ENCODE data around the gene GALK1. TPM values are rescaled to one million over a fixed set of nuclear protein-coding genes. Genes with fewer than 3 reads are reported as not detected.

The GALK1 gene
- total and polyA plus RNA-seq, 9 of the 15 experiments (the other 6 are each of a cell fraction or from before 2014, with no cell fraction given), result 0.45 to 51.6 (median 17.4) TPM

- H3K4me1 ChIP-seq (replicated peaks in 1 of 2; ENCODE audit: control insufficient read depth in 2 of 2, insufficient read depth in 2 of 2, low read length in 2 of 2), result peaks cover 13 to 67% of the 10 kb centered on the region in 2 experiments
- TF ChIP-seq TCF7L2 (IDR thresholded peaks at IDR 0.05; ENCODE audit: low read depth, low read length) (no peak), POLR2G (IDR thresholded peaks at IDR 0.05; ENCODE audit: low read depth, low read length) (peak; percentile 19; the same call in 1 of the 2 replicates)
- H3K27me3 ChIP-seq (ENCODE audit: control insufficient read depth in 2 of 2, insufficient read depth in 2 of 2, low read length in 2 of 2), result no peaks in the 10 kb centered on the region
- FAIRE-seq, result no peak
- no peaks in the 10 kb centered on the region; the same call in 1 of the 2 replicates for H4K20me1 ChIP-seq (replicated peaks; ENCODE audit: control insufficient read depth, insufficient read depth, low read length)
- no peaks in the 10 kb centered on the region for H3K36me3 ChIP-seq (ENCODE audit: control insufficient read depth, insufficient read depth, low read length)
- intact Hi-C loops (cut with micrococcal nuclease), result loop anchor here (10.0 kb wide), 1 partner anchor 248 kb away; the partner anchor contains the start of gene CDK3
- CTCF ChIA-PET (ENCODE audit: low intra/inter-chr PET ratio), result no interaction called here
- H3K79me2 ChIP-seq (ENCODE audit: control insufficient read depth, insufficient read depth, low read length), result no peaks in the 10 kb centered on the region
- no peak overlapping the region for H2AFZ ChIP-seq (ENCODE audit: low read depth, low read length)
- H3K27ac ChIP-seq (ENCODE audit: extremely low read depth, low read depth, low read length), result no peak overlapping the region
- H3K4me3 ChIP-seq, result no peak overlapping the region
- ATAC-seq, result no peak
- POLR2A ChIA-PET, result interaction anchor here (14.7 kb wide), 1 partner anchor 18 kb away, joined by 464 read pairs; a partner anchor contains a TSS
- WGBS (ENCODE audit: insufficient coverage, low coverage, missing lambda C conversion rate), result 78% methylated on average over 18 of the region's 29 CpGs
- in situ Hi-C loops (cut with MboI), result no loop called here
- H3K9ac ChIP-seq (ENCODE audit: insufficient read depth in 1 of 2, low read depth in 2 of 2, low read length in 2 of 2), result 0 out of 4 replicates have a peak overlapping the region, but pooled peaks of 1 of the 2 experiments have one; percentile 20
- no peaks in the 10 kb centered on the region for H3K9me3 ChIP-seq (replicated peaks; ENCODE audit: control insufficient read depth, insufficient read depth, low read depth, low read length)
- BruUV-seq (replicated peaks), result no TSS peak
- no peak overlapping the region for H3K4me2 ChIP-seq (ENCODE audit: insufficient read depth, low read length)
- DNase-seq (ENCODE audit: extremely low read depth in 1 of 4, low spot score in 3 of 4), result no peak
- no peaks in the 10 kb centered on the region for H3K9me1 ChIP-seq (ENCODE audit: control insufficient read depth, insufficient read depth, low read length)
These were observed 8.4 kb downstream of the GALK1 start for GRCh38 chr17:75756451-75757085.

- no peak overlapping the region for H3K4me2 ChIP-seq (ENCODE audit: insufficient read depth, low read length)
- H4K20me1 ChIP-seq (replicated peaks; ENCODE audit: control insufficient read depth, insufficient read depth, low read length), result no peaks in the 10 kb centered on the region; the same call in 1 of the 2 replicates
- no TSS peak for BruUV-seq (replicated peaks)
- ChIA-PET CTCF (ENCODE audit: low intra/inter-chr PET ratio) (no interaction called here), POLR2A (interaction anchor here (14.7 kb wide), 1 partner anchor 19 kb away, joined by 464 read pairs; a partner anchor contains a TSS)
- no peaks in the 10 kb centered on the region for H3K9me1 ChIP-seq (ENCODE audit: control insufficient read depth, insufficient read depth, low read length)
- H3K4me1 ChIP-seq (replicated peaks in 1 of 2; ENCODE audit: control insufficient read depth in 2 of 2, insufficient read depth in 2 of 2, low read length in 2 of 2), result peaks cover 13 to 67% of the 10 kb centered on the region in 2 experiments
- in situ Hi-C loops (cut with MboI), result no loop called here
- 90% methylated on average over 2 of the region's 2 CpGs for WGBS (ENCODE audit: insufficient coverage, low coverage, missing lambda C conversion rate)
- intact Hi-C loops (cut with micrococcal nuclease), result loop anchor here (10.0 kb wide), 1 partner anchor 249 kb away; the partner anchor contains the start of gene CDK3
- H3K4me3 ChIP-seq, result no peak overlapping the region
- no peaks in the 10 kb centered on the region for H3K36me3 ChIP-seq (ENCODE audit: control insufficient read depth, insufficient read depth, low read length)
- no peaks in the 10 kb centered on the region for H3K27me3 ChIP-seq (ENCODE audit: control insufficient read depth in 2 of 2, insufficient read depth in 2 of 2, low read length in 2 of 2)
- 0 out of 4 replicates have a peak overlapping the region, but pooled peaks of 1 of the 2 experiments have one; percentile 33 for H3K9ac ChIP-seq (ENCODE audit: insufficient read depth in 1 of 2, low read depth in 2 of 2, low read length in 2 of 2)
- peak; percentile 70 for FAIRE-seq
- no peak for ATAC-seq
- H3K9me3 ChIP-seq (replicated peaks; ENCODE audit: control insufficient read depth, insufficient read depth, low read depth, low read length), result no peaks in the 10 kb centered on the region
- H2AFZ ChIP-seq (ENCODE audit: low read depth, low read length), result no peak overlapping the region
- no peak for DNase-seq (ENCODE audit: extremely low read depth in 1 of 4, low spot score in 3 of 4)
- no peaks in the 10 kb centered on the region for H3K79me2 ChIP-seq (ENCODE audit: control insufficient read depth, insufficient read depth, low read length)
- no peak overlapping the region for H3K27ac ChIP-seq (ENCODE audit: extremely low read depth, low read depth, low read length)
- TF ChIP-seq RBBP5 (IDR thresholded peaks at IDR 0.05; ENCODE audit: borderline replicate concordance, insufficient read depth, low read length, poor library complexity, severe bottlenecking) (no peak), KDM4B (IDR thresholded peaks at IDR 0.05; ENCODE audit: borderline replicate concordance in 2 of 2, low read depth in 1 of 2) (no peak), ELF4 (CRISPR knock-in tag; IDR thresholded peaks at IDR 0.05) (no peak), BRF1 (IDR thresholded peaks at IDR 0.05; ENCODE audit: borderline replicate concordance, extremely low read depth, insufficient read length) (no peak), EGR1 (conservative IDR thresholded peaks at IDR 0.05) (no peak)
These were observed 9.0 kb downstream of the GALK1 start for GRCh38 chr17:75755990-75756389.

Measured in K562 (cell line).